Prostate gland (tissue), 2 donors: Measurements from ENCODE around the gene CELF3. TPM values are rescaled to one million over a fixed set of nuclear protein-coding genes. Genes with fewer than 3 reads are reported as not detected.

ENCODE experiments used
- DNase-seq: peaks from one replicate; pipeline ENCODE4 v3.0.0-alpha.2; 2019; ENCODE audit warnings: low spot score
- H3K27ac ChIP-seq, 2 donors: fragments of 200-600 bp; sonication (generic); 2 replicates each; pipeline ENCODE4 v1.5.1; 2017 to 2019
- H3K27me3 ChIP-seq: fragments of 200-600 bp; sonication (generic); replicated peaks from 2 replicates; pipeline ENCODE4 v1.5.1; 2019; ENCODE audit not compliant: insufficient read depth
- H3K36me3 ChIP-seq, 2 donors: fragments of 200-600 bp; sonication (generic); 1 replicate in 1 of 2; 2 replicates in 1 of 2; pipeline versions ENCODE4 v1.5.1 to v1.8.1; 2017 to 2019
- H3K4me1 ChIP-seq: fragments of 200-600 bp; sonication (generic); replicated peaks from 2 replicates; pipeline ENCODE4 v1.5.1; 2019
- H3K4me3 ChIP-seq, 2 donors: fragments of 200-600 bp; sonication (generic); 2 replicates each; pipeline ENCODE4 v1.5.1; 2017 to 2019
- H3K9me3 ChIP-seq: fragments of 200-600 bp; sonication (generic); 2 replicates; pipeline ENCODE4 v1.5.1; 2017
- CTCF ChIP-seq, 4 experiments: fragments of 200-600 bp in 2 of 4; fragments of 450-650 bp in 2 of 4; sonication (generic) in 2 of 4; IDR thresholded peaks; 1 replicate in 3 of 4; 2 replicates in 1 of 4; pipeline ENCODE4 v1.5.1; 2016 to 2019; ENCODE audit warnings: antibody characterized with exemption in 4 of 4, mild to moderate bottlenecking in 2 of 4, moderate library complexity in 2 of 4
- POLR2A ChIP-seq: fragments of 450-650 bp; IDR thresholded peaks from one replicate; pipeline ENCODE4 v1.6.1; 2016; ENCODE audit warnings: antibody characterized with exemption, mild to moderate bottlenecking
- POLR2AphosphoS5 ChIP-seq: sonication (generic); formaldehyde crosslinking; IDR thresholded peaks from one replicate; pipeline ENCODE4 v1.6.1; 2017; ENCODE audit warnings: antibody characterized with exemption
- WGBS: methylation state at CpG from one replicate; pipeline ENCODE4 v1.1.5; 2018; 5-methylcytosine and 5-hydroxymethylcytosine counted together
- intact Hi-C: fragments of 100-400 bp; cut with DNase I; formaldehyde crosslinking; loops from one replicate; pipeline ENCODE4 v1.14.2; 2022
- total RNA-seq, 2 donors: library from RNA; depleted of rRNA; stranded (reverse); fragments of >200 nt; gene quantifications; one replicate each; pipeline ENCODE4 v1.1.0, GENCODE V29; 2016

CELF3 gene
- total RNA-seq, 2 donors from 2014 or later, result 0.34 TPM; not detected in 1

GRCh38 chr1:151711951-151712350, 4.7 kb downstream of the CELF3 start:
- no peaks in the 10 kb centered on the region for H3K27me3 ChIP-seq
- H3K27ac ChIP-seq, result no peak overlapping the region
- intact Hi-C loops, result no loop called here
- H3K36me3 ChIP-seq, result no peaks in the 10 kb centered on the region
- no peak overlapping the region for H3K4me3 ChIP-seq
- DNase-seq, result no peak
- no peaks in the 10 kb centered on the region for H3K4me1 ChIP-seq
- TF ChIP-seq CTCF (IDR thresholded peaks at IDR 0.05) (no peak), POLR2AphosphoS5 (no peak), POLR2A (no peak)
- no peaks in the 10 kb centered on the region for H3K9me3 ChIP-seq
- 72% methylated on average over 10 of the region's 10 CpGs for WGBS

DNA sequence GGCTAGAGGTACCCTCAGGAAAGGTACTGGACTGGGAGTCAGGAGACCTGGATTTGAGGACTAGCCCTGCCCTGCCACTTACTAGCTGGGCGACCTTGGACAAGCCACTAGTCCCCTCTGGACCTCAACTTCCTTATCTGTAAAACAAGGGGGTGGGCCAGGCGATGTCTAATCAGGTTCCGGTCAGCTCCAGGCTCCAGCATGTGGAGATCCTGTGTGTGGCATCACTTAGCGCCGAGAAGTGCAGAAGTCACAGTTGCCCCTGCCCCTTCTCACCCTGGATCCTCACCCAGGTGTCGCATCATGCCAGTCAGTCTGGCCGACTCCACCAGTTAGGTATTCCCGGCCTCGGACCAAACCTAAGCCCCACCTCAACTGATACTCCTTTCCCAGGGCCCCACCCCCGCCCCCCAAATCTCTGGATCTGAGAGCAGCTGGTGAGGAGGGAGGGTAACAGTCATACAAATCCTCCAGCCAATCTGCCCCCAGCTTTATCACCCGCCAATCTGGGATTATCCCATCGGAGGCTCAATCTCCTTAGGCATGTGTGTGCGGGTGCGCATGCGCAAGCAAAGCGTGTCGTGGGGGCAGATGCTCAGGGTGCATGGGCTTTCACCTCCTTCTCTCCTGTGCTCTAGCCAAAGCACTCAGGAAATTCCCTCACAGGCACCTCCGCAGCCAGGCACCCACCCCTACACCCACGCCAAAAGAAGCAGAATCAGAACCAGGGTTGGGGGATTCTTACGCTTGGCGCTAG, 5.4 kb downstream of the CELF3 start:
- Histone ChIP-seq H3K4me3 (no peak overlapping the region), H3K9me3 (no peaks in the 10 kb centered on the region), H3K4me1 (no peaks in the 10 kb centered on the region), H3K27ac (no peak overlapping the region), H3K27me3 (no peaks in the 10 kb centered on the region), H3K36me3 (no peaks in the 10 kb centered on the region)
- 86% methylated on average over 21 of the region's 21 CpGs for WGBS
- TF ChIP-seq CTCF (IDR thresholded peaks at IDR 0.05), result no peak
- TF ChIP-seq POLR2AphosphoS5, result no peak
- intact Hi-C loops, result no loop called here
- DNase-seq, result no peak

DNA sequence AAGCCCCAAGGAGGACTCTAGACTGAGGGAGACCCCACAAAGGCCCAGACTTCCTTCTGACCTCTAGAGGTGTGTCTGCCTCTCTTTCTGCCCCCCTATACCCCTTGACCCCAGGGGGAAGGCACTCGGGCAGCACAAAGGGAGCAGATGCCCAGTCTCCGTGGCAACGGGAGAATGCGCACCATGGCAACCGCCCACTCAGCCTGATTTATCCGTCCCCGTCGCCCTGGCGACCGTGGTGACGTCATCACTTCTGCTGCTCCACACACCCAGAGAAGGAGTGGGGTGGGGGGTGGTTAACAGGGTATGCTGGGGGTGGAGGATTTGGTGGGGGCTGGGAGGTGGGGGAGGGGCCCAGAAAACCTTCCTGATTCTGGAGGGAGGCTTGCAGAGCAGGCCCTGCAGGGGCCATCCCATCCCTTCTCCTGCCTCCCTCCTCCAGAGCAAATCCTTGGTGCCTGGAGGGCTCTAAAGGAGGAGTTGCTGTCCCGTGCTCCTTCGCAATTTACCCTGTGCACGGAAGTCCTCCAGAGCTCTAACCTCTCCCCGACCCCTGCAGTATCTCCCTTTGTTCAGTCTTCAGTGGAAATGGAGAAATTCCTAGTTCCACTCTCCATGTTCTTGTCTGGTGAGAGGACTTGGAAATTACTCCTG, 6.3 kb downstream of the CELF3 start:
- 31% methylated on average over 9 of the region's 15 CpGs for WGBS
- no peak for DNase-seq
- H3K4me1 ChIP-seq, result no peaks in the 10 kb centered on the region

DNA sequence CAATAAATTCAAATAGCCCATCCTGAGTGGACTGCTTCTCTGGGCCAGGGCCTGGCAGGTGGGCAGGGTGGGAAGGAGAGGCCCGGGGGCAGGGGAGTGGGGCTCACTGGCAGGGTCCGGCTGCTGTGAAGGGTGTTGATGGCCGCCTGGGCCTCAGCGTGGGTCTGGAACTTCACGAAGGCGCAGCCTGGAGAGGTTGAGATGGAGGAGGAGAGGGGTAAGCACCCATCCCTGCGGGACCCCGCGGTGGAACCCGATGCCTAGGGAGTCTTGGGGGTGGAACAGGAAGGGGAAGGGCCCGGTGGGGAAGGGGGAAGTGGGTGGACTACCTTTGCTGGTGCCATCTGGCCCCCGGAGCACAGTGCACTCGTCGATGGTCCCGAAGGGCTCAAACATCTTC, 7.7 kb downstream of the CELF3 start:
- WGBS, result 70% methylated on average over 15 of the region's 15 CpGs
- Histone ChIP-seq H3K4me3 (no peak overlapping the region), H3K9me3 (no peaks in the 10 kb centered on the region), H3K27ac (no peak overlapping the region), H3K27me3 (no peaks in the 10 kb centered on the region), H3K36me3 (no peaks in the 10 kb centered on the region), H3K4me1 (no peaks in the 10 kb centered on the region)
- no peak for DNase-seq
- intact Hi-C loops, result no loop called here
- TF ChIP-seq POLR2A (no peak), POLR2AphosphoS5 (no peak), CTCF (IDR thresholded peaks at IDR 0.05) (no peak)

More for the DNA sequence above, 6.3 kb downstream of the CELF3 start:
- TF ChIP-seq POLR2A, result no peak
- TF ChIP-seq POLR2AphosphoS5, result no peak
- TF ChIP-seq CTCF (IDR thresholded peaks at IDR 0.05), result no peak
- no peak overlapping the region for H3K27ac ChIP-seq
- no peaks in the 10 kb centered on the region for H3K36me3 ChIP-seq
- H3K27me3 ChIP-seq, result no peaks in the 10 kb centered on the region
- intact Hi-C loops, result no loop called here
- no peaks in the 10 kb centered on the region for H3K9me3 ChIP-seq
- no peak overlapping the region for H3K4me3 ChIP-seq

- Histone ChIP-seq H3K4me3 (no peak overlapping the region), H3K36me3 (no peaks in the 10 kb centered on the region), H3K4me1 (no peaks in the 10 kb centered on the region), H3K27me3 (no peaks in the 10 kb centered on the region), H3K9me3 (no peaks in the 10 kb centered on the region), H3K27ac (no peak overlapping the region)
- TF ChIP-seq POLR2AphosphoS5 (no peak), CTCF (IDR thresholded peaks at IDR 0.05) (no peak), POLR2A (no peak)
- DNase-seq, result no peak
- 83% methylated on average over 15 of the region's 15 CpGs for WGBS
- intact Hi-C loops, result no loop called here
Observed at GRCh38 chr1:151707541-151708065, 9.0 kb downstream of the CELF3 start.
